HUES48 (cell line): ENCODE data around the gene ST8SIA3.

Experiments
- H3K27ac ChIP-seq: one replicate; pipeline ENCODE4 v1.7.0; 2013; ENCODE audit warnings: low read depth, low read length, inconsistent platforms
- H3K27me3 ChIP-seq: 2 replicates; pipeline ENCODE4 v1.6.1; 2013; ENCODE audit warnings: mild to moderate bottlenecking, low read length; ENCODE audit not compliant: control insufficient read depth, insufficient read depth
- H3K36me3 ChIP-seq: 2 replicates; pipeline ENCODE4 v1.6.1; 2013; ENCODE audit warnings: low read length; ENCODE audit not compliant: control insufficient read depth, insufficient read depth
- H3K4me1 ChIP-seq: 2 replicates; pipeline ENCODE4 v1.6.1; 2013; ENCODE audit warnings: mild to moderate bottlenecking, low read length; ENCODE audit not compliant: control insufficient read depth, insufficient read depth
- H3K4me3 ChIP-seq: 2 replicates; pipeline ENCODE4 v1.5.1; 2013; ENCODE audit warnings: mild to moderate bottlenecking, low read depth, low read length
- H3K9ac ChIP-seq: 2 replicates; pipeline ENCODE4 v1.6.1; 2013; ENCODE audit warnings: mild to moderate bottlenecking, low read depth, low read length, moderate library complexity
- H3K9me3 ChIP-seq: 2 replicates; pipeline ENCODE4 v1.6.1; 2013; ENCODE audit warnings: low read length; ENCODE audit not compliant: control insufficient read depth, insufficient read depth

ST8SIA3 gene

GRCh38 chr18:57352271-57352701, at the start of gene ST8SIA3:
TSS of gene ST8SIA3 (plus strand) at chr18:57352557. CDS start at chr18:57352847, 290 bp downstream.
- Histone ChIP-seq H3K9me3 (no peaks in the 10 kb centered on the region), H3K36me3 (no peaks in the 10 kb centered on the region), H3K9ac (no peak within 1 kb of the TSS), H3K4me1 (peaks cover 7% of the 10 kb centered on the region), H3K27me3 (peaks cover 39% of the 10 kb centered on the region), H3K27ac (peak within 1 kb of the TSS; percentile 62), H3K4me3 (peak within 1 kb of the TSS; percentile 80)

GRCh38 chr18:57311472-57311871, 40.9 kb upstream of the ST8SIA3 start:
- Histone ChIP-seq H3K4me1 (no peaks in the 10 kb centered on the region), H3K27me3 (no peaks in the 10 kb centered on the region), H3K9me3 (no peaks in the 10 kb centered on the region), H3K9ac (no peak overlapping the region), H3K27ac (no peak overlapping the region), H3K36me3 (no peaks in the 10 kb centered on the region), H3K4me3 (no peak overlapping the region)

GRCh38 chr18:57312346-57313144, 39.8 kb upstream of the ST8SIA3 start:
- Histone ChIP-seq H3K9me3 (no peaks in the 10 kb centered on the region), H3K27me3 (no peaks in the 10 kb centered on the region), H3K4me3 (no peak overlapping the region), H3K27ac (no peak overlapping the region), H3K9ac (no peak overlapping the region), H3K36me3 (no peaks in the 10 kb centered on the region), H3K4me1 (no peaks in the 10 kb centered on the region)

- Histone ChIP-seq H3K4me3 (no peak overlapping the region), H3K9ac (no peak overlapping the region), H3K36me3 (no peaks in the 10 kb centered on the region), H3K9me3 (no peaks in the 10 kb centered on the region), H3K4me1 (no peaks in the 10 kb centered on the region), H3K27me3 (no peaks in the 10 kb centered on the region), H3K27ac (no peak overlapping the region)
Observed at GRCh38 chr18:57320603-57321002, 31.8 kb upstream of the ST8SIA3 start.

GRCh38 chr18:57325491-57326166, 26.7 kb upstream of the ST8SIA3 start:
- no peak overlapping the region for H3K4me3 ChIP-seq
- H3K36me3 ChIP-seq: no peaks in the 10 kb centered on the region
- H3K27ac ChIP-seq: no peak overlapping the region
- no peaks in the 10 kb centered on the region for H3K4me1 ChIP-seq
- H3K9ac ChIP-seq: no peak overlapping the region
- no peaks in the 10 kb centered on the region for H3K27me3 ChIP-seq
- no peaks in the 10 kb centered on the region for H3K9me3 ChIP-seq

GRCh38 chr18:57326718-57327323, 25.5 kb upstream of the ST8SIA3 start:
- Histone ChIP-seq H3K27me3 (no peaks in the 10 kb centered on the region), H3K4me3 (no peak overlapping the region), H3K27ac (no peak overlapping the region), H3K36me3 (no peaks in the 10 kb centered on the region), H3K9me3 (no peaks in the 10 kb centered on the region), H3K4me1 (no peaks in the 10 kb centered on the region), H3K9ac (no peak overlapping the region)

GRCh38 chr18:57328665-57329064, 23.7 kb upstream of the ST8SIA3 start:
- H3K36me3 ChIP-seq: no peaks in the 10 kb centered on the region
- H3K27ac ChIP-seq: no peak overlapping the region
- no peaks in the 10 kb centered on the region for H3K27me3 ChIP-seq
- H3K4me3 ChIP-seq: no peak overlapping the region
- H3K4me1 ChIP-seq: no peaks in the 10 kb centered on the region
- H3K9ac ChIP-seq: no peak overlapping the region
- no peaks in the 10 kb centered on the region for H3K9me3 ChIP-seq

- no peak overlapping the region for H3K4me3 ChIP-seq
- H3K36me3 ChIP-seq: no peaks in the 10 kb centered on the region
- H3K27me3 ChIP-seq: no peaks in the 10 kb centered on the region
- no peak overlapping the region for H3K9ac ChIP-seq
- no peaks in the 10 kb centered on the region for H3K9me3 ChIP-seq
- H3K4me1 ChIP-seq: no peaks in the 10 kb centered on the region
- H3K27ac ChIP-seq: no peak overlapping the region
Observed at GRCh38 chr18:57329856-57330255, 22.5 kb upstream of the ST8SIA3 start.

GRCh38 chr18:57331718-57332117, 20.6 kb upstream of the ST8SIA3 start:
- no peaks in the 10 kb centered on the region for H3K4me1 ChIP-seq
- H3K9ac ChIP-seq: no peak overlapping the region
- H3K9me3 ChIP-seq: no peaks in the 10 kb centered on the region
- no peak overlapping the region for H3K27ac ChIP-seq
- H3K36me3 ChIP-seq: no peaks in the 10 kb centered on the region
- H3K27me3 ChIP-seq: no peaks in the 10 kb centered on the region
- no peak overlapping the region for H3K4me3 ChIP-seq

- Histone ChIP-seq H3K4me1 (no peaks in the 10 kb centered on the region), H3K4me3 (no peak overlapping the region), H3K9me3 (no peaks in the 10 kb centered on the region), H3K36me3 (no peaks in the 10 kb centered on the region), H3K27ac (no peak overlapping the region), H3K9ac (no peak overlapping the region), H3K27me3 (no peaks in the 10 kb centered on the region)
Observed at GRCh38 chr18:57333940-57334339, 18.4 kb upstream of the ST8SIA3 start.

GRCh38 chr18:57334383-57334782, 18.0 kb upstream of the ST8SIA3 start:
- no peaks in the 10 kb centered on the region for H3K4me1 ChIP-seq
- no peak overlapping the region for H3K9ac ChIP-seq
- no peak overlapping the region for H3K27ac ChIP-seq
- H3K4me3 ChIP-seq: no peak overlapping the region
- no peaks in the 10 kb centered on the region for H3K9me3 ChIP-seq
- no peaks in the 10 kb centered on the region for H3K27me3 ChIP-seq
- no peaks in the 10 kb centered on the region for H3K36me3 ChIP-seq
